GM18861 (cell line): ENCODE measurements around the gene C2orf76.
"Not testable (repeated sequence)": the region's sequence is repeated elsewhere in the genome, so short reads cannot be mapped to it uniquely, and the experiment has no call there.

Experiments
- ATAC-seq: cut with Tn5 transposase; IDR thresholded peaks from one replicate; pipeline ENCODE4 v1.9.1; 2021; ENCODE audit not compliant: unreplicated experiment

C2orf76 gene

DNA sequence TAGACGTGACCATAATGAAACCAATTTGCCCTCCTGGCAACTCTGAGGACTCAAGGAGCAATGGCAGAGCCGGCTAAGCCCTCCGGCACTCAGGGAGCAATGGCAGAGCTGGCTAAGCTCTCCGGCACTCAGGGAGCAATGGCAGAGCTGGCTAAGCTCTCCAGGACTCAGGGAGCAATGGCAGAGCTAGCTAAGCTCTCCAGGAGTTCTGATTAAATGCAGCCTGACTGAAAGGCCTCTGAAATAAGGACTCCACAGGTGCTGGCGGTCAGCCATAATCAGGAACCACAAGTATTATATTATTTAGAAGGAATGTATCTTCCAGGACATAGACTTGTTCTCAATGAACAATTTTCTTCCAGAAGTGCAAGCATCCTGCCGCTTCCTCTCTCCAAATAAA is 65.2 kb downstream of the C2orf76 start:
- ATAC-seq = no peak

DNA sequence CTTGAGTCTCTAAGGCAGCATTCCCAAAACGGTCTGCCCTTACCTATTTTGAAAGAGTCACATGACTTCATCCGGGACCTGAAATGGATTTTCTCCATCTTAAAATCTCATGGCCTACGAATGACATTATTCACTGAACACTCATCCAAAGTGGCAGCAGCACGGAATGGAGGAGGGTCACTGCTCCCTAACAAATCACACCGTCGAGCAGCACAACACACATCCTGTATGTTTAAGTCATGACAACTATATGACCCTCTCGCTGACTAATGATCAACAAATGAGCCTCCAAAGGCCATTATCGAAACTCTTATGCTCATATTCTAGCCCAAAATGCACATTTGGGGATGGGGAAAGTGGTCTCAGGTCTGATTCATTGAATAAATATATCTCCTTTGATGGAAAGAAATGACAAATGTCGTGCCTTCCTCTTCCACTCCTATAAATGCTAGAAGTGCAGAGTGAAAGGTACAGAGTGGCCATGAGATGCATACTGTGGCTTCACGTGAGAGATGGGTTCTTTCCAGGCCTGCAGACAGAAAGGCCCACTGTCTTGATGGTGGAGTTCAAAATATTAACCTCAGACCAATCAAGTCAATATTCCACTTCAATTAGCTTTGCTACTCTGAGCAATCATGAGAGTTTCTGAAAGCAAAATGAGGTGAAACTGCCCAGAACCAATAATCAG is 70.8 kb downstream of the C2orf76 start:
- ATAC-seq = no peak

DNA sequence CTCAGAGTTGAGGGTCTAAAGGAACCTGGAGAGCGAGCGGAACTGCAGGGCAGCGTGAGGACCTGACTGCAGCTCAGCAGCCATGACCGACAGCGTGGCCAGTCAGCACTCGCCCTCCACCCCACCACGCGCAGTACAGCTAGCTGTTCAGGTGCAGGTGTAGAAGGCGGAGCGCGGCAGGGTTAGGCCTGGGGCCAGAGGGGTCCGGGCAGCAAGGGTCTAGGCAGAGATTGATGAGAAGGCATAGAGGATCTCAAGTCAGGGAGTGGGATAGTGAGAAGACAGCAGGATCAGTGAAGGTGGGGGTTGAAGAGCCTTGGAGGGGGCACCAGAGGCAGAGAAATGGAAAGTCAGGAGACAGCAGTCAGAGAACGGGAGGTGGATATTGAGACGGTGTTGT is 72.0 kb downstream of the C2orf76 start:
- no peak for ATAC-seq

DNA sequence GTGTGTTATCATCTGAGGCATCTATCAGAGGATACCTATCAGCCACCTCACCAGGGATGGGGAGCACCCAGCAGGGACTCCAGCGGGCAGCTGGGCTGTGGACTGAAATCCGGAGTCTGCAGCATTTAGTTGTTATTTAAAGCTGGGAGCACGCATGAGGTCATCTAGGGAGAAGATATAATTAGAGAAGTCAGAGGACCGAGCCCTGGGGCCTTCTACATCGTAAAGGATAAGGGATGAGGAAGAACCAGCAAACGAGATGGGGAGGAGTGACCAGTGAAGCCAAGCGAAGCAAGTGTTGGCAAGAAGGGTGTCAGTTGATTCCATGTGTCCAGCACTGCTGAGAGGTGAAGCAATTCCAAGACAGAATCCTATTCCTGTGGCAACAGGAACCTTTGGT is 72.7 kb downstream of the C2orf76 start:
- no peak for ATAC-seq

DNA sequence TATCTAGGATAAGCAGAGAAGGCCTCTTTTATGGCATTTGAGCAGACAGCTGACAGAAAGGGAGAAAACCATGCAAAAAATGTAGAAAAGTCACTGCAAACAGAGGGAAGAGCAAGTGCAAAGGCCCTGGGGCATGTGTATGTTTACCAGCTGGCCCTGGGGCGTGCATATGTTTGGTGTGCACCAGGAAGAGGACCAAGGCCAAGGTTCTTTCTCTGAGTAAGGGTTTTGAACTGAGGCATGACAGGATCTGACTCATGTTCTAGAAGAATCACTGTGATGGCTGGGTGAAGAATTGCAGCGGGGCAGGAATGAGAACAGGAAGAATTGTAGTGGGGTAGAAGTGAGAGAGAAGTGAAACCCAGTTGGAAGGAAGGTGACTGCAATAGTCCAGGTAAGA is 73.4 kb downstream of the C2orf76 start:
- ATAC-seq = no peak

DNA sequence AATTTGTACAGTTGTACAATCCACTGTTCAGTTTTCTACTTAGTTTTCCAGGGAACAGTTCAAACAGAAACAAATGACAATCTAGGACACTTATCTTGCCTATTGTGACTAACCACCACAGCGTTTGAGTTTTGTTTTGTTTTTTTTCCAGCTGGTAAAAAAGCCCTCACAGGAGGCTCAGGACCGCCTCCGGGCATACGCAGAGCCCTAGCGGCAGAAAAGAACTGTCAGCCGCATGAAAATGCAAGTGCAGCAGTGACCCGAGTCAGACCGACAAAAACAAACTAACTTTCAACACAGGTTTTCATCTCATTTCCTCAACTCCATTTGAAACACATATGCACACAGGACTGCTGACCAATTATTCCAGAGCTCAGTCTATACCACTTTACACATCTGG is 74.4 kb downstream of the C2orf76 start:
- ATAC-seq = no peak

DNA sequence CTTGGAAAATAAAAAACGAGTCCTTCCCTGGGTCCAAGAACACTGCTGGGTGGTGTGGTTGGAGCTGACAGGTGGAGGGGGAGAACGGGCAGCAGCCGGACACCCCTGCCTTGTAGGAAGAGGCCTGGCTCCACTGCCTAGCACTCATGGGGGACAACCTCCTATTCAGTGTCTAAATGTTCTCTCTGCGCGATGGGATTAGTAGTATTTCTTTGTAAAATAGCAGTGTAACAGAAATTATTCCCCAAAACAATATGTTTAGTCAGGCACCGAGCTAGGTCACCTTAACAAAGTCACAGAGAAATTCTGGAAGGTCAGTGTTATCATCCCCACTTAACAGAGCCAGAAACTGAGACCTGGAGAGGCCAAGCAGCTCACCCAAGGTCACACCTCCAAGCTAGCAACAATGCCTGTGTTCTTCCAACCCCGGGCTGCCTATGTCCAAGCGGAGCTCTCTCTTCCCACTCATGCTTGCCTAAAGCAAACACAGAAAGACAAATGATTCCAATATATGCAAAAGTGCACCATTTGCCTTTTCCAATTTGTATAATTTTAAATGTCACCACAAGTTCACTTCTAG is 75.0 kb downstream of the C2orf76 start:
- ATAC-seq = no peak

DNA sequence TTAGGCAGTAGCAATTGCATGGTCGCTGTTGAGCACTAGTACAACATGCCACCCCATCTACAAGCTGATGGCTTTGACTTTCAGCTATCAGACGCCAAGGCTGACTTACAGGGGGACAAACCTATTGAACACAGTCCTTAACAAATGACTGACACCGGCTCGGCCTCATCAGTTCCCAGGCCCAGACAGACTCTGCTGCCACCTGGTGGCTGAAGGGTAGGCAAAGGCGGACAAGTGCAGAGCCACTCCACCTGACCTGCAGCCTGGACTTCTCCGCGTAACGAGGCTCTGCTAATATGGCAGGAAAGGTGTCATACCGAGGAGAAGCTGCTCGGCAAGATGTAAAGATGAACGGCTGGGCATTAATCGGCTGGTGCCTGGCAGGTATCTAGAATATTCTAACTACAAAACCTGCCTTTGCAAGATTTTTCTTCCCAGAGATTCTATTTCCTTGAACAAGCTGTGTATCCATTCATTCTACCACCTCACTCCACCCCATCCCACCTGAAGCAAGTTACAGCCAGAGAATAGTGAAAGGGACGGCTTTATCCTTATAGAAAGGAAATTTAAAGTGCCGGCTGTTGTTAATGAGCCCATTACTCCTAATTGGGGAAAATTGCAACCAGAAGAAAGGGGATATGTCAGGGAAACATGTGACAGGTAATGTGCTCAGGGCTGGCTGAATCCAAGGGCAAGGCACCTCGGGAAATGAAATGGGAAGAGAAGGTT is 75.6 kb downstream of the C2orf76 start:
- no peak for ATAC-seq

DNA sequence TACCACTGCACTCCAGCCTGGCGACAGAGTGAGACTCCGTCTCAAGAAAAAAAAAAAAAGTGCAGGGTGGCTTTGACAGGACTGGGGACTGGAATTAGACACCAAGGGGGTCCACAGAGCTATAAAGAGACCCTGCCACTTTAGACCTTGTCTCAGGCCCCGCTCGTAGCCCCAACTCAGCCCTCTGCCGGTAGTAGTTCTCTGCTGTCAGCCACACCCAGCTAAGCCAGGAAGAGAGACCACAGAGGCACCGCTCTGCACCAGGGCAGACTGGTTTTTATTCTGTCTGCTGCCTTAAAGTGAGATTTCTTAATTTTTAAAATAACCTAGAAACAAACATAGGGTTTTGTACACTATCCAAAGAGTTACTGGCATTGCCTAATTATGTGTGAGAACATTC is 77.0 kb downstream of the C2orf76 start:
- ATAC-seq = no peak

DNA sequence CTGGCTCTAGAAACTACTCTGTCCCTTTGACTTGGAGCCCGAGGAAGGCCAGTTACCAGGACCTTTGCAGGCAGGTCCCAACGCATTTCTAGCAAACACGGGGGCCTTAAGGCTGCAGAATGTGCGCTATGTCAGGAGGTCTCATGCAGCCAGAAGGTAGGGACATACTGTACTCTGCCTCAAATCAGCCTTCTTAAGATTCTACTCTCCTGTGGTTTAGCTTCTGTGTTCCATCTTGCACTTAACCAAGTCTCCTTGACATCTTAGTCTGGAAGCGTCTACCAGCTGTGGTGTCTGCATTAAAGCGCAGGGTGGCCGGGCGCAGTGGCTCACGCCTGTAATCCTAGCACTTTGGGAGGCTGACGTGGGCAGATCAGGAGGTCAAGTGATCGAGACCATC is 77.5 kb downstream of the C2orf76 start:
- ATAC-seq = no peak

DNA sequence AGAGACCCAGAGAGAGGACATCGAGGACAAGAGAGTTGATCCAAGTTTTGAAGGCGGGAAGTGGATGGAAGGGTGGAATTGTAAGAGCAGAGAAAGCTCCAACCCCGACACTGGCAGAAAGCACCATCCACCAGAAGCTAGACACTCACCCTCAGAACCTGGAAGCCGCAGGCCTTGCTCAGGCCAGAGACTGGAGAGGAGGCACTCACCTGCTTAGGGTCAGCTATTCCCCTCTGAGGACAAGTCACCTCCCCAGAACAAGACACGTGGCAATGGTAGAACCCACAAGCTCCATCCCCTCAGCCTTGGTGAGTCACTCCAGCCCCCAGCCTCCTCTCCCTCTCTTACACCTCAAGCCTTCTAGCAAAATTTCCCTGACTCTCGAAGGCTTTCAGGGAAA is 78.1 kb downstream of the C2orf76 start:
- no peak for ATAC-seq

DNA sequence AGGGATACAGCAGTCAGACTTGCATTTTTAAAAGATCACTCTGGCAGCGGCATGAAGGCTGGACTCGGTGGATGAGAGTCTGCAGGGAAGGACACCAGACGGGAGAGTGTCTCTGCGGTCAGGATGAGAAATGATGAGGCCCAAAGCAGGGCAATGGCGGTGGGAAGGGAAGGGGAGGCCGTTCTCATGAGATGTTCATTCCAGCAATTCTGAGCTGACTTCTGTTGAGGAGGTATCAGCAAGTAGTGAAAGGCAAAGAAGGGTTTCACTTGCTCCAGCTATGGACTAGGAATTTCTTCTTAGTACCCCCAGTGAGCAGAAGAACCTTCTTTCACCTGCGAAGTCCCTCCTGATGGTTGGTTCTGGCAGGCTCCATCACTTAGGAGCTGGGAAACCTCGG is 80.0 kb downstream of the C2orf76 start:
- ATAC-seq = no peak

DNA sequence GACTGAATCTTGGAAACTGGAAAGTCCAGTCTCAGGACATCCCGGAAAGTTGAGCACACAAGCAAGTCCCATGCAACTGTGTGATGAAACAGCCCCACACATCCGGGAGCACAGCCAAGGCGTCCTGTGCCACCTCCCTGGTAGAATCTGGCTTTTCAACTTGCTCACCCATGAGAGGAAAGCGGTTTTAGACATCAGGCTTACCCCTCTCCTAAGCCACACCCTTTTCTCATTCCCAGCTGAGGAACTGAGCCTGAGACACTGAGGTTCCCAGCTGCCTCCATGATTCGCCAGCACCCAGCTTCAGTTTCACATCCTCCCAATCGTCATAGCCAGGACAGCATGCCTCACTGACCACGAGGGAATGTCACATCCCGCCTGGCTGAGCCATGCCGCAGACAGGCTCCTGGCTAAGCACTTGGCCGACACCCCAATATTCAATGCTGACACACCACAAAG is 82.7 kb downstream of the C2orf76 start:
- no peak for ATAC-seq

DNA sequence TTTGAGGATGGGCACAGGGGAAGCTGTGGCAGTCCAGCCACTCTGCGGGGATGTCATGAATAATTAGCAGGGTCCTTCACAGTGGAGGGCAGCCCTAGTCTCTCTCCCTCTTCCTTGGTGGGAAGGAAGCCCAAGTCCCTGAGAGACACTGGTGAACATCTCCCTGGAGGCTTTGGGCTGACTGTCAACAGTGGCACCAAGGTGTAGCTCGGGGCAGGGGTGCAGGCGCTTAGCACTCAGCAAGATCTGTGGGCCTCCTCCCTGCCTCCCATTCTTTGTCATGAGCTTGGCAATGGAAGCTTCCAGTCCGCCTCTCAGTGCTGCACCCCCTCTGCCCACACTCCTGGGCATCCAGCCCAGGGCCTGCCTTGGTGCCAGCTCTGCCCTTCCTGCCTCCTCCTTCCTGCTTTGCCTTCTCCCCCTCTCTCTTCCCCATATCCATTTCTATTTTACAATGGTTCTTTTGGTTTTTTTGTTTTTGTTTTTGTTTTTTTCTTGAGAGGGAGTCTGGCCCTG is 83.6 kb downstream of the C2orf76 start:
- no peak for ATAC-seq

DNA sequence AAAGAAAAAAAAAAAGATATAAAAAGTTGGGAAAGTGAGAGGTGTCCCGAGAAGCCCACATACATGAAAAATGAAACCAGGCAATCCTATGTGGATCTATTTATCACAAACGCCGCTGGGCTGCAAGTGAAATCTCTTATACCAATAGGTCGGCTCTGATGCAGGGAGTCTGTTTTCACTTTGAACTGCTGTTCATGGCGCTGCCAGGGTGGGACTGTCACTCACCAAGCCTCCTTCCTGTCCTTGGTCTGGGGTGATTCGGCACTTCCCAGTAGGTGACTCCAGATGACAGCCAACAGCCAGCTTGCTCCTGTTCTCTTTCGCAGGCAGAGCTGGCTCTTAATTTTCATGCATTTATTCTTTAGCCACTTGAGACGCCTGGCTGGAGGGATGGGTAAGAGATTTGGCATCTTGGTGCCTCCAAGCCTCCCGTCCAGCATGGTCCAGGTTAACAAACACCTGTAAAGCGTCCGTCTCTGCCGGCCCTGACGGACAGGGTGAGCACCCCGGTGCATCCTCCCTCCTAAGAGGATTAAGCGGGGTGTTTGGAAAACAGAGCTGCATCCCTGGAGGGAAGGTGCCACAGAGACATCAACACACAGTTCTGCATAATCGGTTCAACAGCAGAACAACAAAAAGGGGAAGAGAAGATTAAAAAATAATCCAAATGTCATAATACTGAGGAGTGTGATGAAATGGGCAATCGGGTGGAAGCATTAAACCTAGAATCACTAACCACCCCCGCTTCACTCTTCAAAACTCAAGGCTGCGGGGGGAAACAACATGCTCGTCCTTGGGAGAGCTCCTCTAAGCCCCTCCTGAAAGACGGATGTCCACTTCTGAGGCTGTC is 84.3 kb downstream of the C2orf76 start:
- no peak for ATAC-seq

DNA sequence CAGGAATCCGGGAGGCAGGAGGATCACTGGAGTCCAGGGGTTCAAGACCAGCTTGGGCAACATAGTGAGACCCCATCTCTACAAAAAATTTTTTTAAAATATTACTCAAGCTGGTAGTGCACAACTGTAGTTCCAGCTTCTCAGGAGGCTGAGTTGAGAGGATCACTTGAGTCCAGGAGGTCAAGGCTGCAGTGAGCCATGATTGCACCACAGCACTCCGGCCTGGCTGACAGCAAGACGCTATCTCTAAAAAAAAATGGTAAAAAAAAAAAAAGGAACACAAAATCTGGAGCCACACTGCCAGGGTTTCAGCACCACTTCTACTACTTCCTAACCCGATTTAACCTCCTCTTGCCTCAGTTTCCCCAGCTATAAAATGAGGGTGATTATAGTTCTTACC is 86.0 kb downstream of the C2orf76 start:
- no peak for ATAC-seq

DNA sequence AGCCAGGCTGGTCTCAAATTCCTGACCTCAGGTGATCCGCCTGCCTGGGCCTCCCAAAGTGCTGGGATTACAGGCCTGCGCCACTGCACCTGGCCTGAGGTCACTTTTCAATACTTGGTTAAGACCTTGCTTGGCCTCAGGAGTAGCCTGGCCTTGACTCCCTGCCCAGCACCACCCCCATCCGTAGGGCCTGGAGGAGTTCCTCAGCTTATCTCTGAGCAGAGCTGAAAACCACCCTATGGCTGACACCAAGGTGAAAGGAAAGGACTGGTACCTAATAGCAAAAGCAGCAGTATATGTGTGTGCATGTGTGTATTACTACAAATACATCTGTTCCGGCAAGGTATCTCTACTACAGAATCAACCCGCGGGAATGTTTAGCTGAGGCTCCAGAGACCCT is 87.0 kb downstream of the C2orf76 start:
- no peak for ATAC-seq

DNA sequence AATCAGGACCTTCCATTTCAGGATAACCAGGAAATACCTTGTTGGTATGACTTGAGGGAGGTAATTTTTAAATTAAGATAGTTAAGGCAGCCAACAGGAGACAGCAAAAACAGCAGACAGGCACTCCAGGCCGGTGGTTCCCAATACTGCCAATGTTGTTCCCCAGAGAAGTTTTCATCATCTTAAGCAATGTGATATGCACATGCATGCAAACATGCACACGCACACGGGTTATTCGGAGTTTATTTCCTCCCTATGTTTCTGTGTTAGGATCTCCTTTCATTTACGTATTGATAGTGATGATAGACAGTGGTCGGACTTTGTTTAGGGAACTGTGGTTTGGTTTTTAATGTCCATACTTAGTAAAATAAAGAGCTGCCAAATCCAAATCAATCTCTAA is 87.7 kb downstream of the C2orf76 start:
- ATAC-seq = no peak

DNA sequence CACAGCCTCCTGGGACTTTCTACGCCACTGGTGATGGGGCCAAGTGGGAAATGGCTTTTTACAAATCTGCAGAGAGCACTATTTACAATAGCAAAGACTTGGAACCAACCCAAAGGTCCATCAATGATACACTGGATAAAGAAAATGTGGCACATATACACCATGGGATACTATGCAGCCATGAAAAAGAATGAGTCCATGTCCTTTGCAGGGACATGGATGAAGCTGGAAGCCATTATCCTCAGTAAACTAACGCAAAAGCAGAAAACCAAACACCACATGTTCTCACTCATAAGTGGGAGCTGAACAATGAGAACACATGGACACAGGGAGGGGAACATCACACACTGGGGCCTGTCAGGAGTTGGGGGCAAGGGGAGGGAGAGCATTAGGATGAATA is 88.2 kb downstream of the C2orf76 start:
- ATAC-seq = not testable (repeated sequence)

DNA sequence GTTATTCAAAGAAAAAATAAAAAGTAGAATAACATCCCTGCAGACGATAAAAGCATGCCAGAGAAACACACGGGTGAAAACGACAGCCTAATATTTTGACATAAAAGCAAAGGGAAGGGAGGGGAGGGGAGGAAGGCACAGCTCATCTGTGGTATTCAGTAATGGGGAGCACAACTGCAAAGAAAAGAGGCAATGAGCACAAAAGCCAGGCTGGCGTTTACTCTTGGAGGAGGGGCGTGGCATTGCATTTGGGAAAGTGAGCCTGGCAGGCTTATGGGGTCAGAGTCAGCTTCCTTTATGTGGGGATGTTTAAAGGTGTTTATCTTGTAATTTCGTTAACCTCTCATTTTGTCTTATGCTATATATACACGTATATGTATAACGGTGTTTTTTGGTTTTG is 89.8 kb downstream of the C2orf76 start:
- no peak for ATAC-seq

DNA sequence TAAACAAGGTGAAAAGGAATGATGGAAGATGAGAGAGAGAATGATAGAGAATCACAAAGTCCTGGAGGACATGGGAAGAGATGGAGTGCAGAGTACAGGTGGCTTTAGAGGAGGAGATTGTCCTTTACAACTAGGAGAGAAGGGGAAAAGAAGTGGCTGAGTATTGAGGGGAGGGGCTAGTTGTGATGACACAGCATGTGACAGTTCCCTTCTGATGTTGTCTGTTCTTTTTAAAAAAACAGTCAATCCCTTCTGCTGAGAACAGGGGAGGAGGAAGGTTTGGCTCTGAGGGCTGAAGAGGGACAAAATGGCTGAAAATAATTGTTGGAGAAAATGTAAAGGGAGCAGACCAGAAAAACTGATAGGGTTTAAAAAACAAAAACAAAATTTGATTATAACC is 99.0 kb downstream of the C2orf76 start:
- no peak for ATAC-seq
